BLaER1 treated with 17β-estradiol and CSF1 and Interleukin-3, amounts not matched to agents 10 nM and 100 nM (cell line): ENCODE results near the gene HPCAL4.
A peak's percentile ranks its signal among the peaks of the same experiment; 100 is the strongest.

ENCODE experiments used
- H3K27ac ChIP-seq, 11 experiments: shearing (Covaris generic); formaldehyde crosslinking; 2 replicates each; pipeline ENCODE4 v1.8.1; 2022
- H3K27me3 ChIP-seq, 11 experiments: shearing (Covaris generic); formaldehyde crosslinking; 2 replicates each; pipeline ENCODE4 v1.8.1; 2022
- H3K36me3 ChIP-seq, 11 experiments: shearing (Covaris generic); formaldehyde crosslinking; 2 replicates each; pipeline ENCODE4 v1.8.1; 2022
- H3K4me1 ChIP-seq, 10 experiments: shearing (Covaris generic); formaldehyde crosslinking; 2 replicates each; pipeline ENCODE4 v1.8.1; 2022
- H3K4me2 ChIP-seq, 11 experiments: shearing (Covaris generic); formaldehyde crosslinking; 2 replicates each; pipeline ENCODE4 v1.8.1; 2022
- H3K4me3 ChIP-seq, 10 experiments: shearing (Covaris generic); formaldehyde crosslinking; 2 replicates each; pipeline ENCODE4 v1.8.1; 2022
- H3K9ac ChIP-seq, 11 experiments: shearing (Covaris generic); formaldehyde crosslinking; 2 replicates each; pipeline ENCODE4 v1.8.1; 2022
- H3K9me3 ChIP-seq, 11 experiments: shearing (Covaris generic); formaldehyde crosslinking; replicated peaks in 1 of 11; 2 replicates each; pipeline ENCODE4 v1.8.1; 2022
- H4K20me1 ChIP-seq, 11 experiments: shearing (Covaris generic); formaldehyde crosslinking; 2 replicates each; pipeline ENCODE4 v1.8.1; 2022
- Cebpa-rat ChIP-seq, 11 experiments: shearing (Covaris generic); IDR thresholded peaks; 2 replicates each; pipeline ENCODE4 v1.8.1; 2022

The HPCAL4 gene

DNA sequence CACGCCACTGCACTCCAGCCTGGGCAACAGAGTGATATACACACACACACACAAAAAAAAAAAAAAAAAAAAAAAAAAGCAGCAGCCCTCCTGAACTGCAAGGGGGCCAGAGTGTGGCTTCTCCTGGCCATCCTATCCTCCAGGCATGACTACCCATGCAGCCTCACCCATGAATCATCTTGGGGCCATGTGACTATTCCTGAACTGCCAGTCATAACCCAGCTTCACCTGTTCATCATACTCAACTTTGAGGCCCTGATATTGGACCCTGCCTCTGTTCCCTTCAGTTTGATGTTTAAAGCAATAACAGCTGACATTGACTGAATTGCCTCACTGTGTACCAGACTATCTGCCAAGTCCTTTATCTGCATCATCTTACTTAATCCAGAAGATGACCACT is 2.8 kb upstream of the HPCAL4 start:
- TF ChIP-seq Cebpa-rat (IDR thresholded peaks at IDR 0.05): no peak
- no peak overlapping the region for H3K4me2 ChIP-seq
- H3K4me3 ChIP-seq: no peak overlapping the region
- H3K27ac ChIP-seq: no peak overlapping the region
- H3K36me3 ChIP-seq: no peaks in the 10 kb centered on the region
- peaks cover 0 to 9% (median 0%) of the 10 kb centered on the region in 11 experiments; a peak in 2 of 22 replicates for H4K20me1 ChIP-seq
- no peak overlapping the region for H3K9ac ChIP-seq
- H3K9me3 ChIP-seq: no peaks in the 10 kb centered on the region
- peaks cover 7 to 28% (median 21%) of the 10 kb centered on the region in 11 experiments; a peak in 17 of 22 replicates for H3K27me3 ChIP-seq
- peaks cover 14 to 24% (median 19%) of the 10 kb centered on the region in 10 experiments for H3K4me1 ChIP-seq

- no peak for TF ChIP-seq Cebpa-rat (IDR thresholded peaks at IDR 0.05)
- Histone ChIP-seq H3K9me3 (no peaks in the 10 kb centered on the region), H3K36me3 (no peaks in the 10 kb centered on the region), H3K4me1 (peaks cover 14 to 29% (median 21%) of the 10 kb centered on the region in 10 experiments), H3K27ac (no peak overlapping the region), H3K4me2 (peak overlapping the region in 4 of 11 experiments; percentile 93 to 97 (median 94); a peak in 5 of 22 replicates), H3K9ac (no peak overlapping the region), H4K20me1 (peaks cover 0 to 9% (median 0%) of the 10 kb centered on the region in 11 experiments; a peak in 2 of 22 replicates), H3K27me3 (peaks cover 7 to 28% (median 21%) of the 10 kb centered on the region in 11 experiments; a peak in 17 of 22 replicates), H3K4me3 (no peak overlapping the region)
These were observed 1.2 kb upstream of the HPCAL4 start for GRCh38 chr1:39692152-39693074.

GRCh38 chr1:39690794-39691382 is 345 bp downstream of the HPCAL4 start:
- TF ChIP-seq Cebpa-rat (IDR thresholded peaks at IDR 0.05): no peak
- Histone ChIP-seq H3K4me3 (peak overlapping the region; percentile 40 to 71 (median 56)), H4K20me1 (peaks cover 0 to 9% (median 0%) of the 10 kb centered on the region in 11 experiments; a peak in 2 of 22 replicates), H3K9me3 (no peaks in the 10 kb centered on the region), H3K4me2 (peak overlapping the region; percentile 86 to 98 (median 93)), H3K9ac (peak overlapping the region in 9 of 11 experiments; percentile 13 to 61 (median 56); a peak in 14 of 22 replicates), H3K4me1 (peaks cover 14 to 29% (median 21%) of the 10 kb centered on the region in 10 experiments), H3K36me3 (no peaks in the 10 kb centered on the region), H3K27me3 (peaks cover 7 to 28% (median 21%) of the 10 kb centered on the region in 11 experiments; a peak in 17 of 22 replicates), H3K27ac (peak overlapping the region in 1 of 11 experiments; percentile 66; a peak in 2 of 22 replicates)

DNA sequence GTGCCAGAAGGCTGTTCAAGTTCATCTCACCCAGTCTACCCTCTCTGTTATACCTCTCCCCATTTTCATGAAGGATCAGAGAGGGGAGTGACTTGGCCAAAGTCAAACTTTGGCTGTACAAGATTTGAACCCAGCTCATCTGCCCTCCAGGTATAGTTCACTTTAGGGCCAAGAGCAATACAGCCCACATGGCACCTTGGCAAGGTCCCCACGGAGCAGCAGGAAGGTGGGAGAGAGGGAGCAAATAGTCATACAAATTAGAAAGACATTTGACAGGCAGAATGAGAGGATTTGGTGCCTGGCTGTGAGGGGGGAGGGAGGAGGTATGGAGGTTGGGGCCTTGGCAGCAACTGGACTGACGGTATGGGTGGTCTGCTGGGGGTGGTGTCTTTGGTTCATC is 1.0 kb downstream of the HPCAL4 start:
- Histone ChIP-seq H3K27ac (no peak overlapping the region), H3K9ac (no peak overlapping the region), H3K4me1 (peaks cover 13 to 29% (median 21%) of the 10 kb centered on the region in 10 experiments), H3K27me3 (peaks cover 7 to 28% (median 21%) of the 10 kb centered on the region in 11 experiments; a peak in 17 of 22 replicates), H4K20me1 (peaks cover 0 to 9% (median 0%) of the 10 kb centered on the region in 11 experiments; a peak in 2 of 22 replicates), H3K4me3 (no peak overlapping the region), H3K36me3 (no peaks in the 10 kb centered on the region), H3K9me3 (no peaks in the 10 kb centered on the region), H3K4me2 (peak overlapping the region in 7 of 11 experiments; percentile 86 to 97 (median 93); a peak in 10 of 22 replicates)
- no peak for TF ChIP-seq Cebpa-rat (IDR thresholded peaks at IDR 0.05)

- Histone ChIP-seq H4K20me1 (peaks cover 0 to 9% (median 0%) of the 10 kb centered on the region in 11 experiments; a peak in 2 of 22 replicates), H3K4me1 (peaks cover 7 to 29% (median 21%) of the 10 kb centered on the region in 10 experiments), H3K4me2 (peak overlapping the region in 9 of 11 experiments; percentile 24 to 66 (median 43); a peak in 17 of 22 replicates)
These were observed 1.6 kb downstream of the HPCAL4 start for GRCh38 chr1:39689635-39690034.

GRCh38 chr1:39689214-39689613 is 2.0 kb downstream of the HPCAL4 start:
- Histone ChIP-seq H3K36me3 (no peaks in the 10 kb centered on the region), H3K27me3 (peaks cover 7 to 28% (median 21%) of the 10 kb centered on the region in 11 experiments; a peak in 17 of 22 replicates), H3K4me3 (no peak overlapping the region), H3K4me2 (peak overlapping the region in 9 of 11 experiments; percentile 24 to 66 (median 43); a peak in 17 of 22 replicates), H3K9me3 (no peaks in the 10 kb centered on the region), H3K9ac (no peak overlapping the region), H4K20me1 (peaks cover 0 to 9% (median 0%) of the 10 kb centered on the region in 11 experiments; a peak in 2 of 22 replicates), H3K4me1 (peaks cover 6 to 29% (median 21%) of the 10 kb centered on the region in 10 experiments), H3K27ac (no peak overlapping the region)
- TF ChIP-seq Cebpa-rat (IDR thresholded peaks at IDR 0.05): peak in 2 of 11 experiments; percentile 9 to 30; a peak in 2 of 22 replicates

More at GRCh38 chr1:39689635-39690034, 1.6 kb downstream of the HPCAL4 start:
- Histone ChIP-seq H3K36me3 (no peaks in the 10 kb centered on the region), H3K27me3 (peaks cover 7 to 28% (median 21%) of the 10 kb centered on the region in 11 experiments; a peak in 17 of 22 replicates), H3K4me3 (no peak overlapping the region), H3K9me3 (no peaks in the 10 kb centered on the region), H3K27ac (no peak overlapping the region), H3K9ac (no peak overlapping the region)
- no peak for TF ChIP-seq Cebpa-rat (IDR thresholded peaks at IDR 0.05)

- TF ChIP-seq Cebpa-rat (IDR thresholded peaks at IDR 0.05): no peak
- H3K4me1 ChIP-seq: peaks cover 6 to 29% (median 21%) of the 10 kb centered on the region in 10 experiments
- H3K27me3 ChIP-seq: peaks cover 7 to 28% (median 21%) of the 10 kb centered on the region in 11 experiments; a peak in 17 of 22 replicates
- no peaks in the 10 kb centered on the region for H3K36me3 ChIP-seq
- peaks cover 0 to 9% (median 0%) of the 10 kb centered on the region in 11 experiments; a peak in 2 of 22 replicates for H4K20me1 ChIP-seq
- no peak overlapping the region for H3K27ac ChIP-seq
- no peak overlapping the region for H3K4me3 ChIP-seq
- no peak overlapping the region for H3K9ac ChIP-seq
- H3K4me2 ChIP-seq: peak overlapping the region in 6 of 11 experiments; percentile 1 to 66 (median 40); a peak in 7 of 22 replicates
- H3K9me3 ChIP-seq: no peaks in the 10 kb centered on the region
These were observed 2.5 kb downstream of the HPCAL4 start for GRCh38 chr1:39688706-39689105.

GRCh38 chr1:39687243-39687642 is 4.0 kb downstream of the HPCAL4 start:
- Histone ChIP-seq H4K20me1 (peaks cover 0 to 9% (median 0%) of the 10 kb centered on the region in 11 experiments; a peak in 2 of 22 replicates), H3K4me1 (peaks cover 6 to 29% (median 21%) of the 10 kb centered on the region in 10 experiments), H3K27me3 (peaks cover 7 to 25% (median 19%) of the 10 kb centered on the region in 11 experiments; a peak in 17 of 22 replicates), H3K9ac (no peak overlapping the region), H3K4me3 (no peak overlapping the region), H3K4me2 (no peak overlapping the region), H3K27ac (no peak overlapping the region), H3K36me3 (no peaks in the 10 kb centered on the region), H3K9me3 (no peaks in the 10 kb centered on the region)
- no peak for TF ChIP-seq Cebpa-rat (IDR thresholded peaks at IDR 0.05)
